Peyer's patch (tissue), 4 donors: ENCODE data around the gene MINPP1.

Experiments used
- POLR2A ChIP-seq, 2 donors: fragments of 450-650 bp; IDR thresholded peaks; one replicate each; pipeline ENCODE4 v1.5.1; 2017; ENCODE audit warnings: antibody characterized with exemption in 2 of 2, mild to moderate bottlenecking in 2 of 2, moderate library complexity in 2 of 2
- TF ChIP-seq, protein P1 (sequence below), 6 experiments: fragments of 450-650 bp in 4 of 6; fragments of 200-600 bp in 2 of 6; sonication (generic) in 1 of 6; IDR thresholded peaks; one replicate each; pipeline ENCODE4 v1.5.1; 2017 to 2019; ENCODE audit warnings: antibody characterized with exemption in 6 of 6, mild to moderate bottlenecking in 3 of 6, moderate library complexity in 1 of 6

DNA sequence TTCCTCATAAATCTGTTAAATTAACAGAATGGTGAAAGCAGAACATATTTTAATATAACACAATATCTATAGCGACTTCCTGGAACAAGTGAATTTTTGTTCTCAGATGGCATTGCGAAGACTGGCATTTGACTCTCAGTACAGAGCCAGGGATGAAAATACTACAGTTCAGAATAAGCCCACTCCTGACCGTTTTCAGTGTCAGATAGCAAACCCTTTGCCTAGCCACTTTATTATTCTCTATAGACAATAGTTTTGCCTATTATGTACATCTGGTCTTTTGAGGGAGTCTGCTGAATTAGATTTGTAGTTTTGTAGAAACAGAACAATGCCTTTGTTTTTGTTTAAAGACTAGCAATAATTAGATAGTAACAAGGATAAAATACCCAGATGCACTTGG, 2.3 kb downstream of the MINPP1 start:
- TF ChIP-seq, protein P1, sequence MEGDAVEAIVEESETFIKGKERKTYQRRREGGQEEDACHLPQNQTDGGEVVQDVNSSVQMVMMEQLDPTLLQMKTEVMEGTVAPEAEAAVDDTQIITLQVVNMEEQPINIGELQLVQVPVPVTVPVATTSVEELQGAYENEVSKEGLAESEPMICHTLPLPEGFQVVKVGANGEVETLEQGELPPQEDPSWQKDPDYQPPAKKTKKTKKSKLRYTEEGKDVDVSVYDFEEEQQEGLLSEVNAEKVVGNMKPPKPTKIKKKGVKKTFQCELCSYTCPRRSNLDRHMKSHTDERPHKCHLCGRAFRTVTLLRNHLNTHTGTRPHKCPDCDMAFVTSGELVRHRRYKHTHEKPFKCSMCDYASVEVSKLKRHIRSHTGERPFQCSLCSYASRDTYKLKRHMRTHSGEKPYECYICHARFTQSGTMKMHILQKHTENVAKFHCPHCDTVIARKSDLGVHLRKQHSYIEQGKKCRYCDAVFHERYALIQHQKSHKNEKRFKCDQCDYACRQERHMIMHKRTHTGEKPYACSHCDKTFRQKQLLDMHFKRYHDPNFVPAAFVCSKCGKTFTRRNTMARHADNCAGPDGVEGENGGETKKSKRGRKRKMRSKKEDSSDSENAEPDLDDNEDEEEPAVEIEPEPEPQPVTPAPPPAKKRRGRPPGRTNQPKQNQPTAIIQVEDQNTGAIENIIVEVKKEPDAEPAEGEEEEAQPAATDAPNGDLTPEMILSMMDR (IDR thresholded peaks at IDR 0.05): no peak
- TF ChIP-seq POLR2A (IDR thresholded peaks at IDR 0.05): no peak
